Suprapubic skin (tissue), 3 donors: ENCODE results near the gene RAPGEF2.

Experiments used
- POLR2AphosphoS5 ChIP-seq, 3 donors: sonication (generic); formaldehyde crosslinking; IDR thresholded peaks; one replicate each; pipeline ENCODE4 v1.6.1; 2017; ENCODE audit warnings: antibody characterized with exemption in 3 of 3
- TF ChIP-seq, protein P1 (sequence below), 2 donors: fragments of 200-600 bp in 1 of 2; fragments of 450-650 bp in 1 of 2; sonication (generic) in 1 of 2; IDR thresholded peaks; one replicate each; pipeline ENCODE4 v1.5.1; 2016 to 2019; ENCODE audit warnings: antibody characterized with exemption in 2 of 2, mild to moderate bottlenecking in 1 of 2, moderate library complexity in 1 of 2

DNA sequence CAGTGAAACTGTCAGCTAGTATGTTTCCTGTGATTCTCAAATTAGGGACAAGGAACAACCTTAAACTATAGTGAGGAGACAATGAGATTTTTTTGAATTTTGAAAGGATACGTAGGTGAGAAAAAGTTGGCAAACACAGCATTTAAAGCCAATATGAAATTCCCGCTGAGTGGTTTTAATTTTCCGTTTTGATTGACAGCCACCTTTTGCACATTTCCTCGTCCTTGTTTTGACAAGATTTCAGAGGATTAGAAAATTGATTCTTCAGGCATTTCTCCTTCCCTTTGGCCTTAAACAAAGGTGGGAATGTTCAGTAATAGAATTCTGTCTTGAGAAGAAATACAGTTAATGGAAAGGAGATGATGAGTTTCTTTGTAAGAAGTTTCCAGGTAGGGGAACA lies 52.2 kb downstream of the RAPGEF2 start:
- TF ChIP-seq, protein P1, sequence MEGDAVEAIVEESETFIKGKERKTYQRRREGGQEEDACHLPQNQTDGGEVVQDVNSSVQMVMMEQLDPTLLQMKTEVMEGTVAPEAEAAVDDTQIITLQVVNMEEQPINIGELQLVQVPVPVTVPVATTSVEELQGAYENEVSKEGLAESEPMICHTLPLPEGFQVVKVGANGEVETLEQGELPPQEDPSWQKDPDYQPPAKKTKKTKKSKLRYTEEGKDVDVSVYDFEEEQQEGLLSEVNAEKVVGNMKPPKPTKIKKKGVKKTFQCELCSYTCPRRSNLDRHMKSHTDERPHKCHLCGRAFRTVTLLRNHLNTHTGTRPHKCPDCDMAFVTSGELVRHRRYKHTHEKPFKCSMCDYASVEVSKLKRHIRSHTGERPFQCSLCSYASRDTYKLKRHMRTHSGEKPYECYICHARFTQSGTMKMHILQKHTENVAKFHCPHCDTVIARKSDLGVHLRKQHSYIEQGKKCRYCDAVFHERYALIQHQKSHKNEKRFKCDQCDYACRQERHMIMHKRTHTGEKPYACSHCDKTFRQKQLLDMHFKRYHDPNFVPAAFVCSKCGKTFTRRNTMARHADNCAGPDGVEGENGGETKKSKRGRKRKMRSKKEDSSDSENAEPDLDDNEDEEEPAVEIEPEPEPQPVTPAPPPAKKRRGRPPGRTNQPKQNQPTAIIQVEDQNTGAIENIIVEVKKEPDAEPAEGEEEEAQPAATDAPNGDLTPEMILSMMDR (IDR thresholded peaks at IDR 0.05), result no peak
- no peak for TF ChIP-seq POLR2AphosphoS5 (IDR thresholded peaks at IDR 0.05)
